MCF 10A (cell line): Measurements from ENCODE around the gene VWF. TPM values are rescaled to one million over a fixed set of nuclear protein-coding genes. Genes with fewer than 3 reads are reported as not detected.

Experiments
- BruUV-seq: library from RNA; stranded (reverse); fragments of 400-500 nt; replicated peaks from 2 replicates; lab custom pipeline; 2021; lab: Mats Ljungman, UMichigan
- CTCF ChIA-PET: fragments of 300-600 bp; sonication (Branson Sonifier 250); formaldehyde crosslinking; extraction: SDS; loops from one replicate; lab custom pipeline; 2021; ENCODE audit warnings: antibody characterized with exemption, inconsistent platforms; lab: Yijun Ruan, JAX
- POLR2A ChIA-PET: fragments of 300-600, 350-650 bp; sonication (Branson Sonifier 250); formaldehyde crosslinking; extraction: SDS; loops from one replicate; lab custom pipeline; 2020; ENCODE audit warnings: antibody characterized with exemption, inconsistent platforms; lab: Yijun Ruan, JAX
- DNase-seq: peaks from one replicate; pipeline ENCODE4 v3.0.0-alpha.2; 2018; ENCODE audit not compliant: unreplicated experiment
- H3K27ac Mint-ChIP-seq: one replicate; pipeline ENCODE4 v1.8.0; 2022; ENCODE audit warnings: mild to moderate bottlenecking, low read depth, mixed read lengths; ENCODE audit not compliant: unreplicated experiment
- H3K27me3 Mint-ChIP-seq: one replicate; pipeline ENCODE4 v1.8.0; 2022; ENCODE audit warnings: mixed read lengths; ENCODE audit not compliant: insufficient read depth, unreplicated experiment
- H3K36me3 Mint-ChIP-seq: one replicate; pipeline ENCODE4 v1.8.0; 2022; ENCODE audit warnings: mild to moderate bottlenecking, moderate library complexity, mixed read lengths; ENCODE audit not compliant: insufficient read depth, unreplicated experiment
- H3K4me1 Mint-ChIP-seq: one replicate; pipeline ENCODE4 v1.8.0; 2022; ENCODE audit warnings: mixed read lengths; ENCODE audit not compliant: insufficient read depth, unreplicated experiment
- H3K4me3 Mint-ChIP-seq: one replicate; pipeline ENCODE4 v1.8.0; 2022; ENCODE audit warnings: mild to moderate bottlenecking, moderate library complexity, mixed read lengths; ENCODE audit not compliant: unreplicated experiment
- H3K9me3 Mint-ChIP-seq: one replicate; pipeline ENCODE4 v1.8.0; 2022; ENCODE audit warnings: mixed read lengths; ENCODE audit not compliant: unreplicated experiment
- intact Hi-C: fragments of 100-400 bp; cut with micrococcal nuclease; formaldehyde crosslinking; loops from 2 replicates; pipeline ENCODE4 v1.14.1; 2022
- total RNA-seq: library from RNA; stranded (reverse); gene quantifications from 2 replicates; pipeline ENCODE4 v1.2.3, GENCODE V29; 2022
- TF ChIP-seq, protein P1 (sequence below): fragments of 200-600 bp; IDR thresholded peaks from one replicate; pipeline ENCODE4 v1.8.0; 2022; ENCODE audit warnings: antibody characterized with exemption, mild to moderate bottlenecking; ENCODE audit not compliant: unreplicated experiment

VWF gene
- total RNA-seq, 1 experiment from 2014 or later, result not detected

DNA sequence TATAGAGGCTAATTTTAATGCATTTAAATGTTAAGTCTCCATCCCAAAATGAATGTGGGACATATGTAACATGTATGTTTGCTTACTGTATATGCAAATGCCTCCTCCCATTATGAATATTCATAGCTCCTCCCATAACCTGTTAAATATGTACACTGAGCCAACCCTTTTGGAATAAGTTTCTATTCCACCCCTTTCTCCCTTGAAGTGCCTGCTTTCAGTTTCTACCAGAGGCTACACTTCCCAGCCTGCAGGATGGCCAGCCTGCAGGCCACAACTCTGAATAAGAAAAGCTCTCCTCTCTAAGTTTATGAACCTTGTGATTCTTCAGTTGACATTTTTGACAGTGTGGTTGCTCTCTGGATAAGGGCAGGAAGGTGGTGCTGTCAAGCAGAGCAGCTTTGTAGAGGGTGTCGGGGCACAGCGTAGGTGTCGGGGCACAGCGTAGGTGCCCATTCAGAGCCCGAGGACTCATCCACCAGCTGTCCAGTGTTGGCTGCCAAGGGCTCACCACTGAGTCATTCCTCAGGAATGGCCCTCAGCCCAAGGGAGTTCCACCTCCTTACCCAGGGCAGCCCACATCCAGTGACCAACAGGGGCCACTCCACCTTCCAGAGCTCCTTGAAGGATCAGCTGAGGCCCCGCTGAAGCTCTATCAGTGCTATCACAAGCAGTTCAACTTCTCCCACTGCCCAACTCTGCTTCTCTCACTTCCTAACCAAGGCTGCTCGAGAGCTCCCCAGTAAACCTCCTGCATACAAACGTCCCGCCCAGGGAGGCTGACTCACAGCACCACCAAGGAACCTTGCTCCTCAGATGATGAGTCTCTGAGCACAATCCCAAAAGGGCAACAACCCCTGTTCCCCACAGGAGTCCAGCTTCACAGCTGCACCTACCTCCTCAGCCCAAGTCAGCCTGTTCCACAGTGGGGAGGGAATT, 31.4 kb downstream of the VWF start:
- ChIA-PET POLR2A (interaction anchor here (0.6 to 1.8 kb wide), 17 partner anchors 8 to 840 kb away, joined by 3 to 8 read pairs (median 3); partner anchors contain the start of gene CD9), CTCF (interaction anchor here (0.5 to 2.4 kb wide), 20 partner anchors 8 to 366 kb away, joined by 3 to 13 read pairs (median 3); no protein-coding TSS in a partner anchor)
- Mint-ChIP-seq H3K27ac (peak overlapping the region; percentile 77), H3K4me1 (peaks cover 33% of the 10 kb centered on the region), H3K9me3 (no peaks in the 10 kb centered on the region), H3K4me3 (peak overlapping the region; percentile 54), H3K27me3 (no peaks in the 10 kb centered on the region), H3K36me3 (no peaks in the 10 kb centered on the region)
- intact Hi-C loops, result loop anchor here (1.0 to 10.0 kb wide), 2 partner anchors 89 to 192 kb away; no protein-coding TSS in a partner anchor
- DNase-seq, result peak; percentile 94
- TF ChIP-seq, protein P1, sequence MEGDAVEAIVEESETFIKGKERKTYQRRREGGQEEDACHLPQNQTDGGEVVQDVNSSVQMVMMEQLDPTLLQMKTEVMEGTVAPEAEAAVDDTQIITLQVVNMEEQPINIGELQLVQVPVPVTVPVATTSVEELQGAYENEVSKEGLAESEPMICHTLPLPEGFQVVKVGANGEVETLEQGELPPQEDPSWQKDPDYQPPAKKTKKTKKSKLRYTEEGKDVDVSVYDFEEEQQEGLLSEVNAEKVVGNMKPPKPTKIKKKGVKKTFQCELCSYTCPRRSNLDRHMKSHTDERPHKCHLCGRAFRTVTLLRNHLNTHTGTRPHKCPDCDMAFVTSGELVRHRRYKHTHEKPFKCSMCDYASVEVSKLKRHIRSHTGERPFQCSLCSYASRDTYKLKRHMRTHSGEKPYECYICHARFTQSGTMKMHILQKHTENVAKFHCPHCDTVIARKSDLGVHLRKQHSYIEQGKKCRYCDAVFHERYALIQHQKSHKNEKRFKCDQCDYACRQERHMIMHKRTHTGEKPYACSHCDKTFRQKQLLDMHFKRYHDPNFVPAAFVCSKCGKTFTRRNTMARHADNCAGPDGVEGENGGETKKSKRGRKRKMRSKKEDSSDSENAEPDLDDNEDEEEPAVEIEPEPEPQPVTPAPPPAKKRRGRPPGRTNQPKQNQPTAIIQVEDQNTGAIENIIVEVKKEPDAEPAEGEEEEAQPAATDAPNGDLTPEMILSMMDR, result no peak
- BruUV-seq, result no TSS peak

DNA sequence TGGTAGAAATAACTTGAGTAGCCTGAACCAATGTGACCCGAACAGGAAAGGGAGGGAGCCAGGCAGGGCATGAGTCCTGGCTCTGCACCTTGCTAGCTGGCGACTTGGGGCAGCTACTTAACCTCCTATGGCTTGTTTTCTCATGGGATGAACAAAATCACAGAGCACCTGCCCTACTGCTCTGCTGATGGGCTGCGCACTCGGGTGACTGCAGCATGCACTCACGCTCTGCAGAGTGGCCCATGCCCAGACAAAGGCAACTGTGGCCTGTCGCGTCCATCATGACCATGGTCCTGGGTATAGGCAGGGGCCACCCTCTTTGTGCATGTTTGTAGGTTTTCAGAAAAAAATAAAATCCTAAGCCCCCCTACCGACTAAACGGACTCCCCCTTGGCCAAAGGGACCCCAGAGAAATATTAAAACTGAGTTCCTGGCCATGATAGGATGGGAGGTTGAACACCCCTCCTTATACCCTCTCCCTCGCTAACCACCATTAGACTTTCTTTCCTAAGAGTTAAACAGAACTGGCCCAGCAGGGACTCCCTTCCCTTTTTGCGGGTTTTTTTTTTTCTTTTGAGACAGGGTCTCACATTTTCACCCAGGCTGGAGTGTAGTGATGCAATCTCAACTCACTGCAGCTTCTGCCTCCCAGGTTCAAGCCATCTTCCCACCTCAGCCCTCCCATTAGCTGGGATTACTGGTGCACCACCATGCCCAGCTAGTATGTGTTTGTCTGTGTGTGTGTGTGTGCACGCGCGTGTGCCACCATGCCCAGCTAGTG, 32.5 kb downstream of the VWF start:
- H3K27ac Mint-ChIP-seq, result no peak overlapping the region
- no peaks in the 10 kb centered on the region for H3K9me3 Mint-ChIP-seq
- H3K36me3 Mint-ChIP-seq, result no peaks in the 10 kb centered on the region
- DNase-seq, result no peak
- intact Hi-C loops, result loop anchor here (10.0 kb wide), 1 partner anchor 193 kb away; no protein-coding TSS in a partner anchor
- CTCF ChIA-PET, result interaction anchor here (0.9 to 2.4 kb wide), 6 partner anchors 7 to 193 kb away, joined by 3 to 13 read pairs (median 6); no protein-coding TSS in a partner anchor
- peaks cover 26% of the 10 kb centered on the region for H3K4me1 Mint-ChIP-seq
- POLR2A ChIA-PET, result interaction anchor here (0.7 to 1.7 kb wide), 7 partner anchors 10 to 188 kb away, joined by 3 to 8 read pairs (median 4); partner anchors contain the start of gene CD9
- H3K4me3 Mint-ChIP-seq, result no peak overlapping the region
- H3K27me3 Mint-ChIP-seq, result no peaks in the 10 kb centered on the region
- TSS peak; percentile 66 for BruUV-seq
- TF ChIP-seq, protein P1, result no peak

DNA sequence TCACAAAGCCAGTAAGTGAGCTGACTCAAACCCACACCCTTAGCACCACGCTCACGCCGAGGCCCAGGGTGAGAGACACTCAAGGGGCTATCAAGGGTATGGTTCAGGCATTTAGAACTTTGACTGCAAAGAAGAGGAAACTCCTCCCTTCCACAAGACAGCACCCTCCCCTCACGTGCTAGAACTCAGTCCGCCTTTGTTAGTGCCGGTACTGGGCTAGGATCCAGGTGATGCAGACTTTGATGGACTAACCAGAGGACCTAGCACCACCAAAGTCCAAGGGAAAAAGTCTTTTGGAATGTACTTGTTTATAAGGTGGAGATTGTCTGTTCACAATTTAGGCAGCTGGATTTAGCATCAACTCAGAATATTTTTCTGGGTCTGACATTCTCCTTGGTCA, 33.7 kb downstream of the VWF start:
- H3K36me3 Mint-ChIP-seq, result no peaks in the 10 kb centered on the region
- H3K27me3 Mint-ChIP-seq, result no peaks in the 10 kb centered on the region
- DNase-seq, result peak; percentile 53
- H3K27ac Mint-ChIP-seq, result no peak overlapping the region
- intact Hi-C loops, result loop anchor here (10.0 kb wide), 1 partner anchor 194 kb away; no protein-coding TSS in a partner anchor
- BruUV-seq, result no TSS peak
- H3K4me3 Mint-ChIP-seq, result no peak overlapping the region
- TF ChIP-seq, protein P1, result no peak
- ChIA-PET POLR2A (interaction anchor here (0.7 kb wide), 1 partner anchor 12 kb away, joined by 4 read pairs; no protein-coding TSS in a partner anchor), CTCF (interaction anchor here (1.0 to 2.4 kb wide), 4 partner anchors 10 to 194 kb away, joined by 3 to 13 read pairs (median 4); no protein-coding TSS in a partner anchor)
- peaks cover 26% of the 10 kb centered on the region for H3K4me1 Mint-ChIP-seq
- no peaks in the 10 kb centered on the region for H3K9me3 Mint-ChIP-seq
